Stimulated activated CD4-positive, alpha-beta T cell treated with anti-CD3 and anti-CD28 coated beads, Interleukin-1b, Interleukin-23, amount 100 ng/mL, for 48 hours (primary cell): Measurements from ENCODE around the gene HCN1.
"Not testable (repeated sequence)": the region's sequence is repeated elsewhere in the genome, so short reads cannot be mapped to it uniquely, and the experiment has no call there.

Experiments used
- DNase-seq: peaks from one replicate; pipeline ENCODE4 v3.0.0-alpha.2; 2020

Gene HCN1

DNA sequence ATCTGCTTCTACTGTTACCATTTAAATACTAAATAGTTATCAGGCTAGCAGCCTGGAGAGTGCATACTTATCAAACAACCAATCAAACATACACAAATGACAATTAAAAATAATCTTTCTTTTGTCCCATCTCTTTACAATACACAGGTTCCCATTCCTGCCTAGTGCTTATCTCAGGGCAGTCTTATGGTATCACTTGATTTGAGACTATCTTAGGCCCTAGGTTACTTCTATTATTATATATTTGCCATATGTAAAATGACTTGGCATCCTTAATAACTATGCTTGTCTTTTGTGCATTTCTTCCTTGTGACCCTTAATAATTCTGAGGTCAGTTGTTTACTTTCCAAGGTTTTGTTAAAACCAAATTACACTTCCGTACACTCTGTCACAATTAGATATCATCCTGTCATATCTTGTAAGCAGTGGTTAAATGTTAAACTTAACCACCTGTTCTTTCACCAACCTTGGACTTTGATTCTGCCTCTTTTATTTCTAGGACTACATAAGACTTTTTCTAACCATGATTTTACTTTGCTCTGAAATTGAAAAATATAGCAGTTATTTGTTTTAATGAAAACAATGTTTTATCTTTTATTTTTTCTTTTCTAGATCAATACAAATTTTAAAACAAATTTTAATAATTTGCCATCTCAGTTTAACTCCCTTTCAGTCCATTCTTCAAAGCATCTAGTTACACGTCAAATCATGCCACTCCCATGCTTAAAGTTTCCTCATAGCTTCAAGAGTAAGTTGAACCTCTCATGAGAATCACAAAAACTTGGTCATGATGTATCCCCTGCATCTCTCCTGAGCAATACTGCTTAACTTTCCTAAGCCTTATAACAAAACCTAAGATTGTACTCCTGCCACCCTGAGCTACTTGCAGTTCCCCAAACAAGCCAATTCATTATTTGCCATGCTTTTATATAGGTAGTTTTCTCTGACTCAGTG, 281.3 kb downstream of the HCN1 start:
- DNase-seq: no peak

DNA sequence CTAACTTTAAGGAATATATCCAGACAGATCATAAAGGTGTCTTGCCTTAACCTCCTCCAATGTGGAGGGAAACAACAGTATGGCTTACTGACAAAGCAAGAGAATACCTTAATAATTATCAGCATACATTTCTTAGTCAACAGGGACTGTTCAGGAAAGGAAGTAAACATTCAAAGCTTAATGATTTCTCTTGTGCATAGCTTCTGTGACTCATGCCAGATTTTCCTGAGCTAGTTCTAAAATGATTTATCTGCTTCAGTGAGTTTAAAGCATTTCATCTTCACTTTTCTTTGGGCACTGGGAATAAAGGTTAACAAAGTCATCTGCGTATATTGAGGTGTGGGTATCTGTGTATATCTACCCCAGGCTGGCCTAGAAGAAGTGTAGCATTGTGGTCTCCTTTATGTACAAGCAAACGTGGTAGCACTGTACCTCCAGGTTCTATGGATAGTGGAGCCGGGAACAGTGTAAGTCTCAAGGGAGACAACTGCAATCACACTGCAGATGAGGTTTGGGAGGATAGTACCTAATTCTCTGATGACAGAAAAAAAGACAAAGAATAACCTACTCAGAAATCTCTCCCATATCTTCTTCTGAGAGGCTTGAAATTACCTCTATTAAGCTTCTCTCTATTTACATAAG, 284.1 kb downstream of the HCN1 start:
- no peak for DNase-seq

DNA sequence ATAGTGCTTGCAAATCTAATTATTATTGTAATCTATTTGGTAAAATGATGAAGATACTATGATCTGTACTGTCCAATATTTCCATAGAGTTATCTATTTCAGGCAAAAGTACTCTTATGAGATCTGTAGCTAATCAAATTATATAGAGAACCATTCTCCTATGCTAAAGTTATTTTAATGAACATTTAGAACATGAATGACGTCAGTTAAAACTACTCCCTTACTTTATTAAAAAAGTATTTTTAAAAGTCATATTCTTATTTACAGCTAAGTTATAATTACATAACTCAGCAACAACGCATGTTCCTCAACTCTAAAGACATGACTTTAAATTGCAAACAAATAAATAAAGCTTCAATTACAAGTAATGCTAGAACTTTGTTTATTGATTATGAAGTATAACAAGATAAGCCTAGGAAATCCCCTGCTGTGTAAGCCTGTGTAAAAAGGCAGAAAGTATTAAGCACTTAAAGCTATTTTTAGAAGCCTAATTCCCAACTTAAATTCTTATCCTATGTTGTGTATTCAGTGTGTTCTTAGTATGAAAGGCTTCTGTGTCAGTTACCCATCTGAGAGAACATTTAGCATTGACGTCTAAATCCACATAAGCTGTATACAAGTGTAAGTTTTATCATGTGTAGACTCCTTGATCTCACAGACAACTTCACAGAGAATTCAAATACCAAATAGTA, 285.7 kb downstream of the HCN1 start:
- DNase-seq: no peak

DNA sequence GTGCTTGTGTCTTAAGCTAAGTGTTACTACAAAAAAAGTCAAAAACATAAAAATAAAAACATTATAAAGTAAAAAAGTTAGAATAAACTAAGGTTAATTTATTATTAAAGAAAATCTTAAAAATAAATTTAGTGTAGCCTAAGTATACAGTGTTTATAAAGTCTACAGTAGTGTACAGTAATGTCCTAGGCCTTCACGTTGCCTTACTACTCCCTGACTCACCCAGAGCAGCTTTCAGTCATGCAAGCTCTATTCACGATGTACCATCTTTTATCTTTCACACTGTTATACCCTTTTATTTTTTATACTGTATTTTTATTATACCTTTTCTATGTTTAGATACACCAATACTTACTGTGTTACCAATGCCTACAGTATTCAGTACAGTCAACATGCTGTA, 288.1 kb downstream of the HCN1 start:
- DNase-seq: no peak

DNA sequence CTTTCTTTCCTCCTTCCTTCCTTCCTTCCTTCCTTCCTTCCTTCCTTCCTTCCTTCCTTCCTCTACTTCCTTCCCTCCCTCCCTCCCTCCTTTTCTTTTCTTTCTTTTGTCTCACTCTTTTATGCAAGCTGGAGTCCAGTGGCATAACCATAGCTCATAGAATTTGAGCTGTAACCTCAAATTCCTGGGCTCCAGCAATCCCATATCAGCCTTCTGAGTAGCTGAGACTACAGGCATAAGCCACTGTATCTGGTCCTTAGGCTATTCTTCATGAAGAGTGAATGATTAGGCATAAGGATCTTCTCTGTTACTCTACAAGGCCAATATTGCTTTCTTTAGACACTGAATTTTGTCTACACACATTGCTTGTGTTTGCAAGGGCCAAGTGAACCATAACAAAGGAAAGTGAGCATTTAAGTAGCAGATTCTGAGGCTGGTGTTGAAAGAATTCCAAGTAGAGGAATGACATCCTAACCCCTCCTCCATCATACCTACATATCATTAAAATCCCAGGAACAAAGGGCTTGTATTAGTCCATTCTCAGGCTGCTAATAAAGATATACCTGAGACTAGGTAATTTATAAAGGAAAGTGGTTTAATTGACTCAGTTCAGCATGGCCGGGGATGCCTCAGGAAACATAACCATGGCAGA, 293.2 kb downstream of the HCN1 start:
- no peak for DNase-seq

DNA sequence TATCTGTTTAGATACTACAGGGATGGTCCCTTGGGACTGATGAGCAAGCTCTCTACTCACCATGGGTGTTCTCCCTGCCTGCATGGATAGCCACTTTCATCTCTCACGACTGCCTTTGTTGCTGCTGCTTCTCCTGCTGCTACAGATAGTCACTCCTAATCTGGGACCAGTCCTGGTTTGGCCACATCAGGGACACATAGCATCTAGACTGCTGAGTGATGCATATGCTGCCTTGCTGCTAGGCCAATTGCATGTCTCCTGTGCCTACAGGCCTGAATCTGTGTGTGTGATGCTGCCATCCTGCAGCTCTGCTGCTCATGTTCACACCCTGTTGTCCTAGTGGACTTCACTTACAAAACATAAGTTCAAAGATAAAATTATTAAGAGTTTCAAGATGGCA, 297.1 kb downstream of the HCN1 start:
- DNase-seq: no peak

DNA sequence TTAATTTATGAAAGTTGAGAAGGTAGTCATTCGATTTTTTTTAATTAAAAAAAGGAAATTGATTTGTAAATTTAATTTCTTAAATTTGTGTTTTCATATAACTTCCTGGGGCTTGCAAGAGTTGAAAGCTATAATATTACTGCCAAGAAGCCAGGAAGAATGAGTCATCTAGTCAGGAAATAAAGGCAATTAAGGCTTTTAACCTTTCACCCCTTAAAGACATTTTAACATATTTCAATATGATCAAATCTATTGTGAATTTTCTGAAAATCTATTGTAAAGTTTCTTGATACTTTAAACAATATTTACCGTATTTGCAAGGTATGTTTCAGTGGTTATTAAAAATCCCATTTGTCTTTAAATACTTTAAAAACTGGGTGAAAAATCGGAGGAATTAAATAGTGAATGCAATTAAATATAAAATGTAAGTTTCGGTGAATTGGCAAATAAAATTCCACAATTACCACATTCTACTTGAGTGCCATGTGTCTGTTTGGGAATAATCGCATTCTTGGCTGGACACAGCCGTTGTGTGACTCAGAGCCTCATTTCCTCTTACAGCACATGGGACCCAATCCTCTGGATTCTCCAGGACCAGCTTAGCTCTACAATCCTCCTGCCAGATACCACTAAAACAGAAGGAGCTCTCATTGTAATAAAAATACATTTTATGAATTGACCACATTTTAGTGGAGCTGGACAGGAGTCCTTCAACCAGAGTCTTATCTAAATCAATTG, 310.7 kb downstream of the HCN1 start:
- no peak for DNase-seq

DNA sequence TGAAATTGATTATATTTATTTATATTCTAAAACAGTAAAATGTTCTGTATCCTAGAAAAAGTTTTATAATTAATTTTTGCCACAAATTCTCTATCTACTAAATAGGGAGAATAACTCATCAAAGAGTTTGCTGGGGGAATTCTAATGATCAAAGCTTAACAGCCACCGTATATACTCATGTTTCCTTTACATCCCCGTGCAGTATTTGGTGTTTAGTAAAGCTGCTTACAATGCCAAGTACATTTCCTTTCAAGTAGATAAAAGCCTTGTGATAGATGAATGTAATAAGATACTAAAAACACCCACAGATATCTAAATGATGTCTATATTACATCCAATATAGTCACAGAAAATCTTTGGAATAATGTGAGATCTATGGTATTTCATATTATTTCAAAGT, 312.2 kb downstream of the HCN1 start:
- DNase-seq: no peak

DNA sequence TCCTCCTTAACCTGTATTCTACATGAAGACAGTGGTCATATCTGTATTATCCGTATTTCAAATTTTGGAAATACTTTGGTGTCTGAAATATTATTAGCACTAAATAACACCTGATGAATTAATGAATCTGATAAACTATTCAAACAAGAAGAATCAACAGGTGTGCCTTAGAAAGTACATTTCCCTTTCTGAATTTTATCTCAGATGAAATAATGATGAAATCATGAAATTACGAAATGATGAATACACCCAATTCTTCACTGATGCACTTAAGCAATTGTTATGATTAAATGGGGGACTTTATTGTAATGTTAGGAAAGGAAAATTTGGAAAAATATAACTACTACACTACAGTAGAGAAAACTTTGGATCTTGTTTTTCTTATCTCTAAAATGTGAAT, 313.6 kb downstream of the HCN1 start:
- DNase-seq: no peak

DNA sequence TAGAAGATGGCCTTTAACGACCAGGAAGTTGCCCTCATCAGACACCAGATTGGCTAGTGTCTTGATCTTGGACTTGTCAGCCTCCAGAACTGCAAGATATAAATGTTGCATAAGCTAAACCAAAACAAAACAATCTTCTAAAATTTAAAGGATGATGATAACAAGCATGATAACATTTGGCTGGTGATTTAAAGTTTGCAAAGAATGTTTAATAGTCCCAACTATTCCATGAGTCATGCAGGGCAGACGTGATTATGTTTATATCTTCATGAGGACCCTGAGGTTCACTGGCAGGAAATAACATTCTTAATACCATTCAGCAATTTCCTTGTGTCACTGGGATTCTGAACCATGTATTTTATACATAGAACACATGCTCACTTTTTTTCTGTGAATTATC, 319.8 kb downstream of the HCN1 start:
- no peak for DNase-seq

DNA sequence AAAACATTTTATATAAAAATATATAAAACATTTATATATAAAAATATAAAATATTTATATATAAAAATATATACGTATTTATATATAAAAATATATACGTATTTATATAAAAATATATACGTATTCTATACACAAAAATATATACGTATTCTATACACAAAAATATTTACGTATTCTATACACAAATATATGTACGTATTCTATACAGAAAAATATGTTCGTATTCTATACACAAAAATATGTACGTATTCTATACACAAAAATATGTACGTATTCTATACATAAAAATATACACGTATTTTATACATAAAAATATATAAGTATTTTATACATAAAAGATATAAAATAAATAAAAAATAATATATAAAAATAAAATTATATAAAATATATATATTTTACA, 323.6 kb downstream of the HCN1 start:
- DNase-seq: no peak

DNA sequence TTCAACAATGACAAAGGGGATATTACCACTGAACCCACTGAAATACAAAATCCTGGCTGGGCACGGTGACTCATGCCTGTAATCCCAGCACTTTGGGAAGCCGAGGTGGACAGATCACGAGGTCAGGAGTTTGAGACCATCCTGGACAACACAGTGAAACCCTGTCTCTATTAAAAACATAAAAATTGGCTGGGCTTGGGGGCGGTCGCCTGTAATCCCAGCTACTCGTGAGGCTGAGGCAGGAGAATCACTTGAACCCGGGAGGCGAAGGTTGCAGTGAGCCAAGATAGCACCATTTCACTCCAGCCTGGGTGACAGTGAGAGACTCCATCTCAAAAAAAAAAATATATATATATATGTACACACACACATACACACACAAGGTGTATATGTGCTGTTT, 324.8 kb downstream of the HCN1 start:
- DNase-seq: not testable (repeated sequence)

DNA sequence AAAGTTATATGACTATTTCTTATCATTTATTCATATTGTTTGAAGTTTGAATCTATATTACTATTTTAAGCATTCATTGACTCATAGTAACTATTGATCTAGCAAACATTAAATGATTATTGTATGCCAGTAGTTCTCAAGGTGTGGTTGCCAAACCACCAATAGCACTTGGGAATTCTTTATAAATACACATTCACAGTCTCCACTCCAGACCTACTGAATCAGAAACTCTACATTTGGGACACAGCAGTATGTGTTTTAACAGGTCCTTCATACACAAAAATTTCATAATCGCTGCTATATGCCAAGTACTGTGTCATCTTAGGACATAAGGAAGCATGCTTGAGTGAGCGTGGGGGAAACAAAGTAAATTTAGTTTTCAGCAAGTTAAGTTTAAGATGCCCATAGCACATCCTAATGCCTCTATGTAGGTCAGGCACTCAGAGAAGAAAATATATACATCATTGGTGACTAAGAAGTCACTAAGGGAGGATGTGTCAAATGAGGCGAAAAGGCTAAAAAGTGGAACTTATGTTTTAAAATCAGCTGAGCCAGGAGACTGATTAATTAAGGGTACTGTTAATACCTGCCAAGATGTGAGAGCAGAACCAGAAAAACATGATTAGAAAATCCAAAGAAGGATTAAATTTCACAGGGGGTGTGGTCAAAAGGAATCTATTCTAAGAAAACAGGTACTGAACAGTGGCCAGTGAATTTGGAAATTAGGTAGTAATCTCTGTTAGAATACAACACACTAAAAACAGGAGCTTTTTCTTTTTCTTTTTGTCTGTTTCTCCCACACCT, 340.8 kb downstream of the HCN1 start:
- no peak for DNase-seq

DNA sequence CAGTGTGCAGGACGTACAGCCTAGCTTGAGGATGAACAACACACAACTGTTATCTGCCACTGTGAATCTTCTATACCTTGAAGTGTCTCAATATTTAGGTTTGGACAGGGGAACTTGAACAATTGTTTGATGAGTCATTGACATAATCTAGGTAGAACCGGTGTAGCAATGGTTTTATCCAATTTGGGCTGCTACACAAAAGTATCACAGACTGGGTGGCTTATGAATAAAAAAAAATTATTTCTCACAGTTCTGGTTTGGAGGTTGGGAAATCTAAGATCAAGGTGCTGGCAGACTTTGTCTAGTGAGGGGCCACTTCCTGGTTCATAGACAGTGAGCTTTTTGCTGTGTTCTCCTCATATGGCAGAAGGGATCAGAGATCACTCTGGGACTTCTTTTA, 359.7 kb downstream of the HCN1 start:
- DNase-seq: no peak

DNA sequence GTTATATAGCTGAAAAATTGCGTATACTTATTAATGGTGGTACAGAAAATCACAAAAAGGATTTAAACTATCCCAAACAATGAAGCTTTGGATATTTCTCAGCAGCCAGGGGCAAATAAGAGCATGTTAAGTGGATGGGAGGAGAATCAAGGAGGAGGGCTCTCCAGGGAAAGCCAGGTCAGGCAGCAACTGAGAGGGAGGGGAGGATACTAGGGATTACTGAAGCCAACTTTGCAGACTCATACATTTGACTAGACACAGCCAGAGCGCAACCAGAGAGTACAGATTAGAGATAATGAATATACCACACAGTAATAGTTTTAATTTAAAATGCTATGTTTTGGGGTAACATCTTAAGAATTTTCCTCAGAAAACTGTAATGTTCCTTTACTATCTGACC, 360.2 kb downstream of the HCN1 start:
- DNase-seq: no peak

DNA sequence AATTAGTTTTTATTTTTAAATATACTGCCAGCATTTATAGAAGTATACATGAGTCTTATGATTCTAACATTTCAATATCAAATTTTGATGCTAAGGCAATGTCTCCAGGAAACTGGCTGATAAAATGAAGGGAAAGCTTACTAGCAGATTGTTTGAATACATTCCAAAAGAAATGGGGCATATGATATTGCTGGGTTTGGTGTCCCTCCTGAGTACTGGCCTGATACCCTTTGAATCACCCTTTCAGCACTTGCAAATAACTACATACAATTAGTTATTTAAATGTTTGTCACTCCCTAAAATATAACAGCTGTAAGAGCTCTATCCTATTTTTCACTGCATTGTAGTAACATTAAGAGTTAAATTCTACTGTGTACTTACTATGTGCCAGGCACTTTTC, 360.8 kb downstream of the HCN1 start:
- no peak for DNase-seq

DNA sequence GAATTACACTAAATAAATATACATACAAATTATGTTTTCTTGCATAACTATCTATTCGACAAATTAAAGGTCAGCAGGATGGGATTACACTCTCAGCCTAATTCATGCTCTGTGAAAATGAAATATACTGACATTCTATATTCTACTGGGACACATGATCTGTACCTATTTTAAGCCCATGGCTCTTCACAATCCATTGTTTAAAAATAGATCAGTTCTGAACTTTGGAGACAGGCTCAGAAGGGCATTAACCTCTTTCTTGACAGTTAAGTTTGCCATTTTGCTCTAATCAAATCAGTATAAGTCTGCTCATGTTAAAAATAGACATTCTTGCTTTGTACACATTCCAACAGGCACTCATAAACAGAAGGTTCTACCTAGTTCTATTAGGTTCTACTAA, 361.2 kb downstream of the HCN1 start:
- DNase-seq: no peak

DNA sequence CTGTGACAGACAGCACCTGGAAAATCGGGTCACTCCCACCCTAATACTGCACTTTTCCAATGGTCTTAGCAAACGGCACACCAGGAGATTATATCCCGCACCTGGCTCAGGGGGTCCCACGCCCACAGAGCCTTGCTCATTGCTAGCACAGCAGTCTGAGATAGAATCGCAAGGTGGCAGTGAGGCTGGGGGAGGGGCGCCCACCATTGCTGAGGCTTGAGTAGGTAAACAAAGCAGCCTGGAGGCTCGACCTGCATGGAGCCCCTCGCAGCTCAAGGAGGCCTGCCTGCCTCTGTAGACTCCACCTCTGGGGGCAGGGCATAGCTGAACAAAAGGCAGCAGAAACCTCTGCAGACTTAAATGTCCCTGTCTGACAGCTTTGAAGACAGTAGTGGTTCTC, 383.6 kb downstream of the HCN1 start:
- not testable (repeated sequence) for DNase-seq

DNA sequence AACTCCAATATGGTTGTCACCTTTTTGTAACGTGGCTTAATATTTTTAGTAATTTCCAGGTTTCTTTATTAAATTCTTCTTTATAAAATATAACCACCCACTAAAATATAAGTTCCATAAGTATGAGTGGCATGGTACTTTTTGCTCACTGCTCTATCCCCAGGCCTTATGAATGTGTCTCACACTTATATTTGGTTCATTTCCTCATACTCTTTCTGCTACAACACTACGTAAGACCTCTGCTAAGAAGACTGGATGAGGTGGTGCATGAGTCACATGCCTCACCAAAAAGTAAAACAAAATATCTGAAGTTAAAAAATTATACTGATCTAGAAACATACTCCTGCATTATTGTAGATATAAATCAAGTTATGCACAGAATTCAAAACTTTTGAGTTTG, 400.9 kb downstream of the HCN1 start:
- no peak for DNase-seq

DNA sequence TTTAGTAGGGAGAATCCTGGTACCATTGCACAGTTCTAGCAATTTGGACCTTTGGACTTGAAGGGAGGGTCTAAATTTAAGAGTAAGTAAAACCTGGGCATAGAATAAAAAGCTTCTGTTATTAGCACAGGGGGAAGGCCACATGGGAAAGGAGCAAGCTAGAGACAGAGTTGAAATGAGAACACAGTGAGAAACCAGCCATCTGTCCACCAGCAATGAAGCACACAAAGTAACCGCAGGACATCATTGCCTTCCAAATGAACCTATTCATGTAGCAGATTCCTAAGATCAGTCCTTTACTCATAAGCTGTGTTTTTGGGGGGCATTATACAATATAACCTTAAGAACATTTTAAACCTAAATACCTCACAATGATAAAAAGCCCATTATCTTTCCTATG, 407.4 kb downstream of the HCN1 start:
- DNase-seq: no peak

DNA sequence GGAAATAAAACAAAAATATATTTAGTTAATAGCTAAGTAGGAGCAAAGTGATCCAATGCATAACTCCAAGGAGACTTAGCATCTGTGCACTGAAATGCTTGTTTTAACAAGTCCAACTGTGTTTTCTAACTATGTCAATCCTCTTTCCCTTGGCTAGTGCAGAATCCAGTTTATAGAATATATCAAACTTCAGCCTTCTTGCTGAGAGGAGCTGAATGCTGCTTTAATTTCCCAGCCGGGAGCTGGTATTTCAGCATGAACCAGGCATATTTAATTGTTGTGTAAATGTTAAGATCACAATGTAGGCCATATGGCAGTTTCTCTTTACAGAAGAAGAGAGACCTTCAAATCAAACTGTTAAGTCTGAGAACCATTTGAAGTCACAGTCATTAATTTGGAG, 411.7 kb downstream of the HCN1 start:
- DNase-seq: no peak

DNA sequence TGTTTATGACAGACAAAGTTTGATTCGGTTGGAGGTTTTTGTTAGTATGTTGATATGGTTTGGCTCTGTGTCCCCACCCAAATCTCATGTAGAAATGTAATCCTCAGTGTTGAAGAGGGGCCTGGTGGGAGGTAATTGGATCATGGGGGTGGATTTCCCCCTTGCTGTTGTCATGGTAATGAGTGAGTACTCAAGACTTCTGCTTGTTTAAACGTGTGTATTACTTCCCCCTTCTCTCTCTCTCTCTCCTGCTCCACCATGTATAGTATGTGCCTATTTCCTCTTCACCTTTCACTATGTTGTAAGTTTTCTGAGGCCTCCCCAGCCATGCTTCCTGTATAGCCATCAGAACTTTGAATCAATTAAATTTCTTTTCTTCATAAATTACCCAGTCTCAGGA, 415.1 kb downstream of the HCN1 start:
- no peak for DNase-seq
